ENCODE measurements around the gene CC2D1B. TPM values are rescaled to one million over a fixed set of nuclear protein-coding genes. Genes with fewer than 3 reads are reported as not detected.
A peak's percentile ranks its signal among the peaks of the same experiment; 100 is the strongest.

Gene CC2D1B
- total RNA-seq, 1 experiment from 2014 or later = 24.3 TPM

- Histone ChIP-seq H2BK5ac (ENCODE audit: insufficient read length, low read length) (no peak overlapping the region), H3T11ph (ENCODE audit: low read length) (no peak overlapping the region), H3K9me3 (ENCODE audit: control insufficient read depth, low read depth, low read length) (no peaks in the 10 kb centered on the region), H3K14ac (ENCODE audit: insufficient read depth, low read length) (no peak overlapping the region), H4K5ac (ENCODE audit: insufficient read length, low read depth, low read length) (no peak overlapping the region), H3K79me1 (ENCODE audit: insufficient read depth, low read depth, low read length, poor library complexity, severe bottlenecking) (no peaks in the 10 kb centered on the region), H4K20me1 (ENCODE audit: control insufficient read depth, insufficient read depth, insufficient read length) (no peaks in the 10 kb centered on the region), H3K4ac (ENCODE audit: low read depth, low read length) (no peak overlapping the region), H3K4me1 (ENCODE audit: insufficient read depth, low read length) (no peaks in the 10 kb centered on the region), H3K56ac (ENCODE audit: insufficient read length, low read depth, low read length) (no peak overlapping the region), H3K18ac (ENCODE audit: insufficient read length, low read depth, low read length) (no peak overlapping the region), H3K9ac (ENCODE audit: extremely low read depth, insufficient read length, low read length) (no peak overlapping the region), H2BK120ac (ENCODE audit: low read depth, low read length, poor library complexity, severe bottlenecking) (no peak overlapping the region), H3K23ac (ENCODE audit: insufficient read length, low read depth, low read length) (no peak overlapping the region), H2AFZ (ENCODE audit: low read length) (no peak overlapping the region), H2BK12ac (ENCODE audit: insufficient read length, low read depth, low read length) (no peak overlapping the region), H3K27ac (ENCODE audit: insufficient read length, low read depth, low read length) (no peak overlapping the region), H3K23me2 (ENCODE audit: insufficient read length, low read depth, low read length, poor library complexity, severe bottlenecking) (no peaks in the 10 kb centered on the region), H4K8ac (replicated peaks; ENCODE audit: insufficient read length, low read depth, low read length) (no peak overlapping the region), H2BK20ac (ENCODE audit: low read depth, low read length, poor library complexity, severe bottlenecking) (no peak overlapping the region), H2AK5ac (ENCODE audit: insufficient read length, low read length) (no peak overlapping the region), H3K4me2 (ENCODE audit: insufficient read depth, insufficient read length, low read length) (no peak overlapping the region), H3K27me3 (ENCODE audit: insufficient read depth, low read length) (no peaks in the 10 kb centered on the region), H2BK15ac (ENCODE audit: low read depth, low read length) (no peak overlapping the region), H4K91ac (ENCODE audit: insufficient read length, low read depth, low read length) (no peak overlapping the region), H3K79me2 (ENCODE audit: insufficient read depth, low read length) (no peaks in the 10 kb centered on the region)
- H3K9me3 Mint-ChIP-seq = no peaks in the 10 kb centered on the region
- no peak overlapping the region; a peak in 1 of 7 replicates for H3K27ac Mint-ChIP-seq
- no peaks in the 10 kb centered on the region for H3K27me3 Mint-ChIP-seq (ENCODE audit: low read depth)
- H3K36me3 Mint-ChIP-seq (ENCODE audit: insufficient read depth in 1 of 3, low read depth in 3 of 3) = peaks cover 38 to 88% (median 82%) of the 10 kb centered on the region in 3 experiments
- DNase-seq = no peak
- WGBS (ENCODE audit: extremely low coverage, insufficient read length, low lambda C conversion rate) = no CpG with 5 or more reads among the region's 24 CpGs
- H3K4me1 Mint-ChIP-seq = peaks cover 5 to 7% of the 10 kb centered on the region in 2 experiments
- peak; percentile 31; the same call in 1 of the 3 replicates for TF ChIP-seq CTCF (conservative IDR thresholded peaks at IDR 0.05)
- H3K4me3 Mint-ChIP-seq = no peak overlapping the region
These were observed 6.1 kb downstream of the CC2D1B start for GRCh38 chr1:52359676-52360594.

All from H9 (cell line).